Epithelial cell of esophagus (primary cell): Measurements from ENCODE around the gene NAALADL2.

Experiments used
- DNase-seq: peaks from one replicate; pipeline ENCODE4 v3.0.0; 2010; ENCODE audit warnings: low read depth
- H3K4me3 ChIP-seq: 2 replicates; pipeline ENCODE4 v1.5.1; 2011; ENCODE audit warnings: mild to moderate bottlenecking, low read length, control low read depth
- CTCF ChIP-seq: IDR thresholded peaks from 2 replicates; pipeline ENCODE4 v1.5.1; 2011; ENCODE audit warnings: low read depth, mild to moderate bottlenecking, low read length, control low read depth, inconsistent platforms; ENCODE audit not compliant: insufficient read depth; ENCODE audit errors: missing control alignments

The NAALADL2 gene

GRCh38 chr3:175397372-175397771 lies 538.2 kb downstream of the NAALADL2 start:
- DNase-seq = no peak
- H3K4me3 ChIP-seq = no peak overlapping the region
- no peak for TF ChIP-seq CTCF

DNA sequence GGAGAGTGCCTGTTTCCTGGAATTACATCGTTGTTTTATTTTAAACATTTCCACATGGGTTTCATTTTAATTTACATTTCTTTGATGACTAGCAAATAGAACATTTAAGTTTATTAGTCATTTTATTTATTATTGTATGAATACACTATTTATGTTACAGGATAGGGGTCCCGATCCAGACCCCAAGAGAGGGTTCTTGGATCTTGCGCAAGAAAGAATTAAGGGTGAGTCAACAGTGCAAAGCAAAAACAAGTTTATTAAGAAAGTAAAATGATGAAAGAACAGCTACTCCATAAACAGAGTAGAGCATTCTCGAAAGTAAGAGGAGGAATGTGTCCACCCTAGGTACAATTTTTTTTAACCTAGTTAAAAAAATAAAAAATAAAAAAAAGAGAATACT lies 539.5 kb downstream of the NAALADL2 start:
- peak; percentile 11 for DNase-seq
- H3K4me3 ChIP-seq = no peak overlapping the region
- no peak for TF ChIP-seq CTCF

- H3K4me3 ChIP-seq = no peak overlapping the region
- no peak for TF ChIP-seq CTCF
- peak; percentile 70 for DNase-seq
These were observed 540.2 kb downstream of the NAALADL2 start for GRCh38 chr3:175399156-175399840.

DNA sequence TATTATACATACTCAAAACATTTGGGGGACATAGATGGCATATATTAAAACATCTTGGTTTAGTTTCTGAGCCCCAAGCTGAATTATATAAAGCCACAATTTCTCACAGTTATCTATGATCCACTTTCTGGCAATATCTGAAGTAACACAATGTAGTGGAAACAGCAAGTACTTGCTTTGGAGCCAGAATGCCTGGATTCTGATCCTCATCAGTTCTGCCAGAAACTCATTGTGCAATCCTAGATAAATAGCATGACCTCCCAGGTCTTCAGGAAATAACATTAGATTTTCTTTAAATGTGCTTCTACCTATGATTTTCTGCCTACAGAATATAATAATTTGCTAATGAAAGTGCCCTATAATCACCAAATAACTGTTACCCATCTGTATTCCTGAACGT lies 544.9 kb downstream of the NAALADL2 start:
- DNase-seq = no peak
- no peak for TF ChIP-seq CTCF

DNA sequence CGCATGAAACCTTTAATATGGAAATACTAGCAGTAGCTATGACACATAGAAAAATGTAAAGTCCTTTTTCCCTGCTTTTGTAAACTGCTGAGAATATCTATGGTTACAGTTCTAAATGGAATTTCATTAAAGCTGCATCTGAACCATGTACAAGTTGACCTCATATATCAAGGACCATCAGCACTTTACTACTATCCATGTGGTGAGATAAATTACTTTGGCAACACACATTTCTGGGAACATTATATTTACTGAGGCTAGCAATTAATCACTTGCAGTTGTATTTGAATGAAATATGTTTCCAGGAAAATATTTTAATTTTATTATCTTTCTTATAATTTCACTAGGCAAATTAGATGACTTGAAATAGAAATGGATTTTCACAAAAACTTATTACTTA lies 545.5 kb downstream of the NAALADL2 start:
- no peak for DNase-seq
- H3K4me3 ChIP-seq = no peak overlapping the region
- no peak for TF ChIP-seq CTCF

More for the DNA sequence above, 544.9 kb downstream of the NAALADL2 start:
- no peak overlapping the region for H3K4me3 ChIP-seq

DNA sequence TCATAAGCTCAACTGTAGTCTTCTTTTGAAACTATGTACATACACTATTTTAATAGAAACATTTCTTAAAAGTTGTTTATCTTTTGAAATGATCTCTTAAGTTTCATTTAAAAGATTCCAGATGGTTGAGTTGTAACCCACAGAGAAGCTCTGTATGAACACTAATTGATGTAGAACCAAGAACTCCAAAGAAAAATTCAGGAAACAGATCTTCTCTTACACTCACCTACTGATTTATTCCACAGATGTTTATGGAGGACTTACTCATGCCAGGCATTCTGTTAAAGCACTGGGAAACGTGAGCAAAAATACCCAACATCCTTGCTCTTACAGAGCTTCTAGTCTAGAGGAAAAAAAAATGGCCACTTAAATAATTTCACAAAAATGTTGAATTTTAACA lies 551.1 kb downstream of the NAALADL2 start:
- TF ChIP-seq CTCF = no peak
- no peak for DNase-seq
- H3K4me3 ChIP-seq = no peak overlapping the region

GRCh38 chr3:175411405-175411804 lies 552.3 kb downstream of the NAALADL2 start:
- TF ChIP-seq CTCF = no peak
- DNase-seq = no peak
- H3K4me3 ChIP-seq = no peak overlapping the region
